Fibroblast of mammary gland (primary cell): ENCODE data around the gene TMPRSS13.

Experiments used
- DNase-seq: peaks from one replicate; pipeline ENCODE4 v3.0.0-alpha.2; 2010; ENCODE audit warnings: low read depth
- H3K4me3 ChIP-seq: 2 replicates; pipeline ENCODE4 v1.5.1; 2011; ENCODE audit warnings: low read depth, mild to moderate bottlenecking, low read length, moderate library complexity; ENCODE audit not compliant: control insufficient read depth
- CTCF ChIP-seq: conservative IDR thresholded peaks from 2 replicates; pipeline ENCODE4 v1.5.1; 2011; ENCODE audit warnings: low read depth, low read length, inconsistent platforms; ENCODE audit not compliant: control insufficient read depth, insufficient read depth

TMPRSS13 gene

GRCh38 chr11:117913736-117914397, 15.3 kb downstream of the TMPRSS13 start:
- no peak for TF ChIP-seq CTCF
- H3K4me3 ChIP-seq = no peak overlapping the region
- DNase-seq = no peak

GRCh38 chr11:117912497-117912896, 16.7 kb downstream of the TMPRSS13 start:
- DNase-seq = no peak
- no peak for TF ChIP-seq CTCF
- H3K4me3 ChIP-seq = no peak overlapping the region

- H3K4me3 ChIP-seq = no peak overlapping the region
- TF ChIP-seq CTCF = no peak
- no peak for DNase-seq
These were observed 17.5 kb downstream of the TMPRSS13 start for GRCh38 chr11:117911694-117912093.

- no peak for TF ChIP-seq CTCF
These were observed 18.1 kb downstream of the TMPRSS13 start for GRCh38 chr11:117910941-117911655.

GRCh38 chr11:117910525-117910924, 18.7 kb downstream of the TMPRSS13 start:
- peak; percentile 3 for TF ChIP-seq CTCF
- H3K4me3 ChIP-seq = no peak overlapping the region
- DNase-seq = no peak

More at GRCh38 chr11:117910941-117911655, 18.1 kb downstream of the TMPRSS13 start:
- DNase-seq = no peak
- H3K4me3 ChIP-seq = no peak overlapping the region

- no peak for TF ChIP-seq CTCF
- H3K4me3 ChIP-seq = no peak overlapping the region
- DNase-seq = no peak
These were observed 19.4 kb downstream of the TMPRSS13 start for GRCh38 chr11:117909611-117910382.
